GM12873 (cell line): ENCODE data around the gene OR1N2.

Experiments used
- TF ChIP-seq, protein P1 (sequence below): IDR thresholded peaks from 2 replicates; pipeline ENCODE4 v1.5.1; 2012; ENCODE audit warnings: low read depth, mild to moderate bottlenecking, moderate library complexity, low read length, control low read depth; ENCODE audit not compliant: insufficient read depth; ENCODE audit errors: missing control alignments

The OR1N2 gene, protein sequence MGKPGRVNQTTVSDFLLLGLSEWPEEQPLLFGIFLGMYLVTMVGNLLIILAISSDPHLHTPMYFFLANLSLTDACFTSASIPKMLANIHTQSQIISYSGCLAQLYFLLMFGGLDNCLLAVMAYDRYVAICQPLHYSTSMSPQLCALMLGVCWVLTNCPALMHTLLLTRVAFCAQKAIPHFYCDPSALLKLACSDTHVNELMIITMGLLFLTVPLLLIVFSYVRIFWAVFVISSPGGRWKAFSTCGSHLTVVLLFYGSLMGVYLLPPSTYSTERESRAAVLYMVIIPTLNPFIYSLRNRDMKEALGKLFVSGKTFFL

DNA sequence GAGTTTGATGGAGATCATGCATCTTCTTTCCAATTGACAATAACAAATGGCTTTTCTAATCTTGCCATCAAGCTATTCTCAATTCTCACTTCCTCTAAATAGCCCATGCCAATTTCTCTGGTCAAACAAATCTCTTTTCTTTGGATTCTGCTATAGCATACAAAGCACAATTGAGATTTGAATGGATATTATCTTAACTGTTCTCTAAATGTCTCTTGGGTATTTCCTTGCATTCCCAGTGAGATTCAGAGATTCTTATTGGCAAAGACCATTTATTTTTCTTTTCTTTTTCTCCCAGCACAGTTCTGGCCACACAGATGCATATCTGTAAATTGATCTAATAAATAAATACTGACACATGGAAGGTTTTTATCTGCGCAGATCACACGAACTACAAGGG lies at the start of gene OR1N2:
Gene OR1N2 (plus strand): TSS at position 301 of the 400 bp plus-strand sequence. CDS start 100 bp downstream, outside the sequence.
- TF ChIP-seq, protein P1, sequence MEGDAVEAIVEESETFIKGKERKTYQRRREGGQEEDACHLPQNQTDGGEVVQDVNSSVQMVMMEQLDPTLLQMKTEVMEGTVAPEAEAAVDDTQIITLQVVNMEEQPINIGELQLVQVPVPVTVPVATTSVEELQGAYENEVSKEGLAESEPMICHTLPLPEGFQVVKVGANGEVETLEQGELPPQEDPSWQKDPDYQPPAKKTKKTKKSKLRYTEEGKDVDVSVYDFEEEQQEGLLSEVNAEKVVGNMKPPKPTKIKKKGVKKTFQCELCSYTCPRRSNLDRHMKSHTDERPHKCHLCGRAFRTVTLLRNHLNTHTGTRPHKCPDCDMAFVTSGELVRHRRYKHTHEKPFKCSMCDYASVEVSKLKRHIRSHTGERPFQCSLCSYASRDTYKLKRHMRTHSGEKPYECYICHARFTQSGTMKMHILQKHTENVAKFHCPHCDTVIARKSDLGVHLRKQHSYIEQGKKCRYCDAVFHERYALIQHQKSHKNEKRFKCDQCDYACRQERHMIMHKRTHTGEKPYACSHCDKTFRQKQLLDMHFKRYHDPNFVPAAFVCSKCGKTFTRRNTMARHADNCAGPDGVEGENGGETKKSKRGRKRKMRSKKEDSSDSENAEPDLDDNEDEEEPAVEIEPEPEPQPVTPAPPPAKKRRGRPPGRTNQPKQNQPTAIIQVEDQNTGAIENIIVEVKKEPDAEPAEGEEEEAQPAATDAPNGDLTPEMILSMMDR: no peak

DNA sequence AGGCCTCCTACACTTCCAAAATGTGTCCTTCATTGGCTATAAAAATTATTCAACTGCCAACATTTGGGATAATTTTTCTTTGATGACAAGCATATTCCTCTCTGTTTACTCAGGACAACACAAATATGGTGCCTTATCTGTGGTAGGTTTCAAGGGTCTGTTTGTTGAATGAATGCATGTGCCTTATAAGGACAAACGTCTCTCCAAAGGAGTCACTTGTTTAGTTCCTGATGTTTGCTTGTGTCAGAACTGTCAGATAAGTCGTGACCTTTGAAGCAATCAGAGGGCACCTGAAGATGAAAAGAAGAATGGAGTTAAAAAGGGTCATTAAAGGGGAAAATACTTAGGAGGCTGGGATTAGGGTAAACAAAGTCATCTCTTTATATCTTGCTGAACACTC lies 45.9 kb upstream of the OR1N2 start:
- TF ChIP-seq, protein P1: no peak

DNA sequence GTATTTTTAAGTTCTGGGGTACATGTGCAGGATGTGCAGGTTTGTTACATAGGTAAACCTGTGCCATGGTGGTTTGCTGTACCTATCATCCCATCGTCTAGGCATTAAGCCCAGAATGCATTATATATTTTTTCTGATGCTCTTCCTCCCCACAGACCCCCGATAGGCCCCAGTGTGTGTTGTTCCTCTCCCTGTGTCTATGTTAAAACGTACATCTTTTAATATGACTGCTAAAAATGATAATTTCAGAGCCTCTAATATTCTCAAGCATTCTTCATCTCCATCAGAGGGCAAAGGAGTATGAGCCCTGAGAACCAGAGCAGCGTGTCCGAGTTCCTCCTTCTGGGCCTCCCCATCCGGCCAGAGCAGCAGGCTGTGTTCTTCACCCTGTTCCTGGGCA lies 42.4 kb upstream of the OR1N2 start, which contains the start of gene OR1J2:
Gene OR1J2 (plus strand): TSS at position 301 of the 400 bp plus-strand sequence. CDS start 0 bp downstream, at position 301.
- TF ChIP-seq, protein P1: no peak

DNA sequence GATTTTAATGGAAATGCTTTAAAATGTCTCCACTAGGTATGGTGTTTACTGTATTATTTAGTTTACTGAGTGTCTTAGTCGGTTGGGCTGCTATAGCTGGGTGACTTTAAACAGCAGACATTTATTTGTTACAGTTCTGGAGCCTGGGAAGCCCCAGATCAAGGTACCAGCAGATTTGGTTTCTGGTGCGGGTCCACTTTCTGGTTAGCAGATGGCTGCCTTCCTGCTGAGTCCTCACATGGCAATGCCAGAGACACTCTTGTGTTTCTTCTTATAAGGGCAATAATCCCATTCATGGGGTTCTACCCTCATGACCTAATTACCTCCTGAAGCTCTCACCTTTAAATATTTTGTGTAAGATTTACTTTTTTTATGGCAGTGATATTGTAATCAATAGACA lies 34.7 kb upstream of the OR1N2 start:
- TF ChIP-seq, protein P1: no peak

DNA sequence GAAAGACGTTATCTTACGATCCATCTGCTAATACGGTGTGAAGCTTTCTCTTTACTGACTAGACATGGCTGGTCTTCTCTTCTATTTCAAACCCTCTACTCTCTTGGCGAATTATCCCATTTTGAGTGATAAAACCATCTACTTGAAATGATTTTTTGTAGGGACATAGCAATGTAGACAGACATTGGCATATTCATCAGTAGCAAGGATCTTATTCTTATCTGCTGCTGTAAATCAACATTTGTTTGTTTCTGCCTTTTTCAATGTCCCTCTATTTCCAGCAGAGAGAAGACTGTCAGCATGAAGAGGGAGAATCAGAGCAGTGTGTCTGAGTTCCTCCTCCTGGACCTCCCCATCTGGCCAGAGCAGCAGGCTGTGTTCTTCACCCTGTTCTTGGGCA lies 34.1 kb upstream of the OR1N2 start, which contains the start of gene OR1J4:
Gene OR1J4 (plus strand): TSS at position 301 of the 400 bp plus-strand sequence. CDS start 0 bp downstream, at position 301.
- TF ChIP-seq, protein P1: no peak

DNA sequence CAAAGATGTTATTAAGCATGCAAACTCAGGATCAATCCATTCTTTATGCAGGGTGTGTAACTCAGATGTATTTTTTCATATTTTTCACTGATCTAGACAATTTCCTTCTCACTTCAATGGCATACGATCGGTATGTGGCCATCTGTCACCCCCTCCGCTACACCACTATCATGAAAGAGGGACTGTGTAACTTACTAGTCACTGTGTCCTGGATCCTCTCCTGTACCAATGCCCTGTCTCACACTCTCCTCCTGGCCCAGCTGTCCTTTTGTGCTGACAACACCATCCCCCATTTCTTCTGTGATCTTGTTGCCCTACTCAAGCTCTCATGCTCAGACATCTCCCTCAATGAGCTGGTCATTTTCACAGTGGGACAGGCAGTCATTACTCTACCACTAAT lies 33.5 kb upstream of the OR1N2 start:
- TF ChIP-seq, protein P1: no peak

DNA sequence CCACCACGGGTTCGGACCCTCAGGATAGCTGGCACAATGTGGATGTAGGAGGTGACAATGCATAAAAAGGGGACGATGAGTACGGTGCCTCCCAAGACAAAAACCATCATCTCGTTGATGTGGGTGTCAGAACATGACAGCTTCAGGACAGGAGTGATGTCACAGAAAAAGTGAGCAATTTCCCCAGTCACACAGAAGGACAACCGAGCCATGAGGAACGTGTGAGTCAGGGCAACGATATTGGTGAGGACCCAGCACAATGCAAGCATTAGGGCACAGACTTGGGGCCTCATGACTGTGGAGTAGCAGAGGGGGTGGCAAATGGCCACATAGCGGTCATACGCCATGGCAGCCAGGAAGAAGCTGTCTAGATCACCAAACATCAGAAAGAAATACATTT lies 26.3 kb upstream of the OR1N2 start:
- TF ChIP-seq, protein P1: no peak
